Measurements from ENCODE around the gene LARP6.

LARP6 gene

GRCh38 chr15:70802629-70803028 lies 51.3 kb downstream of the LARP6 start:
- DNase-seq (ENCODE audit: low read depth): no peak
- TF ChIP-seq, protein P1, sequence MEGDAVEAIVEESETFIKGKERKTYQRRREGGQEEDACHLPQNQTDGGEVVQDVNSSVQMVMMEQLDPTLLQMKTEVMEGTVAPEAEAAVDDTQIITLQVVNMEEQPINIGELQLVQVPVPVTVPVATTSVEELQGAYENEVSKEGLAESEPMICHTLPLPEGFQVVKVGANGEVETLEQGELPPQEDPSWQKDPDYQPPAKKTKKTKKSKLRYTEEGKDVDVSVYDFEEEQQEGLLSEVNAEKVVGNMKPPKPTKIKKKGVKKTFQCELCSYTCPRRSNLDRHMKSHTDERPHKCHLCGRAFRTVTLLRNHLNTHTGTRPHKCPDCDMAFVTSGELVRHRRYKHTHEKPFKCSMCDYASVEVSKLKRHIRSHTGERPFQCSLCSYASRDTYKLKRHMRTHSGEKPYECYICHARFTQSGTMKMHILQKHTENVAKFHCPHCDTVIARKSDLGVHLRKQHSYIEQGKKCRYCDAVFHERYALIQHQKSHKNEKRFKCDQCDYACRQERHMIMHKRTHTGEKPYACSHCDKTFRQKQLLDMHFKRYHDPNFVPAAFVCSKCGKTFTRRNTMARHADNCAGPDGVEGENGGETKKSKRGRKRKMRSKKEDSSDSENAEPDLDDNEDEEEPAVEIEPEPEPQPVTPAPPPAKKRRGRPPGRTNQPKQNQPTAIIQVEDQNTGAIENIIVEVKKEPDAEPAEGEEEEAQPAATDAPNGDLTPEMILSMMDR (IDR thresholded peaks at IDR 0.05; ENCODE audit: low read depth, low read length, missing control alignments): no peak
- no peak overlapping the region for H3K4me3 ChIP-seq (ENCODE audit: low read depth, low read length)
- in situ Hi-C loops (cut with HindIII; ENCODE audit: low sequenced_read_pairs): no loop called here

GRCh38 chr15:70801109-70801508 lies 52.8 kb downstream of the LARP6 start:
- in situ Hi-C loops (cut with HindIII; ENCODE audit: low sequenced_read_pairs): no loop called here
- TF ChIP-seq, protein P1 (IDR thresholded peaks at IDR 0.05; ENCODE audit: low read depth, low read length, missing control alignments): no peak
- DNase-seq (ENCODE audit: low read depth): no peak
- H3K4me3 ChIP-seq (ENCODE audit: low read depth, low read length): no peak overlapping the region

- DNase-seq (ENCODE audit: low read depth): peak; percentile 98
- TF ChIP-seq, protein P1 (IDR thresholded peaks at IDR 0.05; ENCODE audit: low read depth, low read length, missing control alignments): no peak
- in situ Hi-C loops (cut with HindIII; ENCODE audit: low sequenced_read_pairs): no loop called here
- H3K4me3 ChIP-seq (ENCODE audit: low read depth, low read length): no peak overlapping the region
Measured at GRCh38 chr15:70799667-70800450, 54.1 kb downstream of the LARP6 start.

DNA sequence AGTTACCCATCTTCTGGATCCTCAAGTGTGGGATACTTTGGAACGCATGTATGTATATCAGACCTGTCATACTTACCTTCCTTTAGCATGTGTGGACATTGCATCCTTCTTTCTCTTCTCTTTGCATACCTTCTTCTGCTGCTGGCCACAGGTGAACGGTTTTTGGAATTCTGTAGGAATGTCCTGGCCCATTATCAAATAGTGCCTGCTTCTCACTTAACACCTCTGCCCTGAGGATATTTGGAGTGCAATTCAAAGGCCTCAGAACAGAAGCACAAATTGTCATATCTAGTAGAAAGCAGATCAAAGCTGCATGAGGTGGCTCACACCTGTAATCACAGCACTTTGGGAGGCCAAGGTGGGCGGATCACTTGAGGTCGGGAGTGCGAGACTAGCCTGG lies 56.5 kb downstream of the LARP6 start:
- H3K4me3 ChIP-seq (ENCODE audit: low read depth, low read length): no peak overlapping the region
- in situ Hi-C loops (cut with HindIII; ENCODE audit: low sequenced_read_pairs): no loop called here
- TF ChIP-seq, protein P1 (IDR thresholded peaks at IDR 0.05; ENCODE audit: low read depth, low read length, missing control alignments): no peak
- DNase-seq (ENCODE audit: low read depth): no peak

- no peak for DNase-seq (ENCODE audit: low read depth)
- in situ Hi-C loops (cut with HindIII; ENCODE audit: low sequenced_read_pairs): no loop called here
- H3K4me3 ChIP-seq (ENCODE audit: low read depth, low read length): no peak overlapping the region
- TF ChIP-seq, protein P1 (IDR thresholded peaks at IDR 0.05; ENCODE audit: low read depth, low read length, missing control alignments): no peak
Measured at GRCh38 chr15:70796516-70797310, 57.2 kb downstream of the LARP6 start.

- in situ Hi-C loops (cut with HindIII; ENCODE audit: low sequenced_read_pairs): no loop called here
Measured at GRCh38 chr15:70795311-70795665, 58.7 kb downstream of the LARP6 start.

More at GRCh38 chr15:70795311-70795665, 58.7 kb downstream of the LARP6 start:
- H3K4me3 ChIP-seq (ENCODE audit: low read depth, low read length): no peak overlapping the region
- TF ChIP-seq, protein P1 (IDR thresholded peaks at IDR 0.05; ENCODE audit: low read depth, low read length, missing control alignments): no peak
- DNase-seq (ENCODE audit: low read depth): peak; percentile 87

All from astrocyte of the cerebellum (primary cell).